Measurements from ENCODE around the gene PSMG2.

DNA sequence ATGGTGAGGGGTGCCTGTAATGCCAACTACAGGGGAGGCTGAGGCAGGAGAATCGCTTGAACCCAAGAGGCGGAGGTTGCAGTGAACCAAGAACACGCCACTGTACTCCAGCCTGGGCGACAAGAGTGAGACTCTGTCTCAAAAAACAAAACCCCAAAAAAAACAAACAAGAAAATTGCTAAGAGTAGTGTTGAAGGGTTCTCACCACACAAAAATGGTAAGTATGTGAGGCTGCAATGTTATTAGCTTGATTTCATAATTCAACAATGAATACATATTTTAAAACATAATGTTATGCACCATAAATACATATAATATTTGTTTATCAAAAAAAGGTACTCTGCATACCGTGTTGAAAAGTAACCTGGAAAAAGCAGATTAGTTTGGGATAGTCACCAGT lies 45.8 kb downstream of the PSMG2 start:
- TF ChIP-seq, protein P1, sequence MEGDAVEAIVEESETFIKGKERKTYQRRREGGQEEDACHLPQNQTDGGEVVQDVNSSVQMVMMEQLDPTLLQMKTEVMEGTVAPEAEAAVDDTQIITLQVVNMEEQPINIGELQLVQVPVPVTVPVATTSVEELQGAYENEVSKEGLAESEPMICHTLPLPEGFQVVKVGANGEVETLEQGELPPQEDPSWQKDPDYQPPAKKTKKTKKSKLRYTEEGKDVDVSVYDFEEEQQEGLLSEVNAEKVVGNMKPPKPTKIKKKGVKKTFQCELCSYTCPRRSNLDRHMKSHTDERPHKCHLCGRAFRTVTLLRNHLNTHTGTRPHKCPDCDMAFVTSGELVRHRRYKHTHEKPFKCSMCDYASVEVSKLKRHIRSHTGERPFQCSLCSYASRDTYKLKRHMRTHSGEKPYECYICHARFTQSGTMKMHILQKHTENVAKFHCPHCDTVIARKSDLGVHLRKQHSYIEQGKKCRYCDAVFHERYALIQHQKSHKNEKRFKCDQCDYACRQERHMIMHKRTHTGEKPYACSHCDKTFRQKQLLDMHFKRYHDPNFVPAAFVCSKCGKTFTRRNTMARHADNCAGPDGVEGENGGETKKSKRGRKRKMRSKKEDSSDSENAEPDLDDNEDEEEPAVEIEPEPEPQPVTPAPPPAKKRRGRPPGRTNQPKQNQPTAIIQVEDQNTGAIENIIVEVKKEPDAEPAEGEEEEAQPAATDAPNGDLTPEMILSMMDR (IDR thresholded peaks at IDR 0.05; ENCODE audit: low read length): no peak
- no peak for TF ChIP-seq EZH2 (IDR thresholded peaks at IDR 0.05; ENCODE audit: borderline replicate concordance, low read length)

Measured in OCI-LY1 (cell line).